Omental fat pad (tissue), 4 donors: Measurements from ENCODE around the gene TTC32. TPM values are rescaled to one million over a fixed set of nuclear protein-coding genes. Genes with fewer than 3 reads are reported as not detected.
A peak's percentile ranks its signal among the peaks of the same experiment; 100 is the strongest.

Experiments
- ATAC-seq: fragments of 150-250 bp; one replicate; pipeline ENCODE4 v1.9.1; 2016; ENCODE audit warnings: mild to moderate bottlenecking, moderate library complexity; ENCODE audit not compliant: low FRiP score
- DNase-seq: peaks from one replicate; pipeline ENCODE4 v3.0.0-alpha.2; 2019; ENCODE audit warnings: low spot score
- CTCF ChIP-seq, 3 donors: fragments of 450-650 bp; IDR thresholded peaks; one replicate each; pipeline ENCODE4 v1.5.1; 2016 to 2017; ENCODE audit warnings: antibody characterized with exemption in 3 of 3, mild to moderate bottlenecking in 3 of 3, moderate library complexity in 2 of 3
- total RNA-seq, 4 donors: library from RNA; depleted of rRNA; stranded (reverse); fragments of >200 nt; gene quantifications; one replicate each; pipeline ENCODE4 v1.1.0, GENCODE V29; 2016

The TTC32 gene
- total RNA-seq, 4 donors from 2014 or later, result 6.0 to 18.1 (median 7.5) TPM

DNA sequence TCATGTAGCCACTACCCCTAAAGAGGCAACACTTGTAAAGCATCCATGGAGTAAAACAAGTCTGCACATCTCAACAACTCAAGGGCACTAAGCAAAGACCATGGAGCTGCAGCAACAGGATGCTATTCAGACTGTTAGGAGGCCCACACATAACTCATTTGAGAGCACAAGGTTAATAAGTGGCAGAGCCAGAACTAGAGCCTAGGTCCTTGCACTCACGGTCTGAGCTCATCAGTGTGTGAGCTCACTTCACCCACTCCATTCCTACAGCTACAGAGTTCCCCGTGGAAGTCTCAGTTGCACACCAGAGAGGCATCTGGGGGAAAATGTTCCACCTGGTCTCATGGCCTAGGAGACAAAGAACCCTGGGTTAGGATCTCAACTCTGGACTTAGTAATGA is 35.0 kb downstream of the TTC32 start:
- ATAC-seq, result no peak
- DNase-seq, result no peak
- TF ChIP-seq CTCF (IDR thresholded peaks at IDR 0.05), result no peak

DNA sequence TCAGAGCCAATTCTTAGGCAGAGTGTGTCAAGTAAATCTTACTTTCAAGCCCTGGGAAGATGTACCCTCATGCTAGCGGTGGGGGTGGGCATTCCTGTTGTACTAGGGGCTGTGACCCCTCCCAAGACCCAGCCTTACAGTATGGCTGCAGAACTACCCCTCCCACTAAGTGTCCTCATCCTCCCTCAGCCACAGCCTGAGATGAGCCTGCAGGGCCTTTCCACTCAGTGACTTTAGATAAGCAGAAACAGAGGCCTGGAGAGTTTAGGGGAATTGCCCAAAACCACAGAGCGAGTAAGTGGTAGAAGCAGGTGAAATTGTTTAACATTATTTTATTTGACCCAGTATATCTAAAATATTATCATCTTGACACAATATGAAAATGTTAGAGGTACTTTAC is 36.6 kb downstream of the TTC32 start:
- ATAC-seq (no peak), DNase-seq (no peak)
- no peak for TF ChIP-seq CTCF (IDR thresholded peaks at IDR 0.05)

- TF ChIP-seq CTCF (IDR thresholded peaks at IDR 0.05), result no peak
- DNase-seq (no peak), ATAC-seq (no peak)
Measured at GRCh38 chr2:19864381-19864780, 37.4 kb downstream of the TTC32 start.

DNA sequence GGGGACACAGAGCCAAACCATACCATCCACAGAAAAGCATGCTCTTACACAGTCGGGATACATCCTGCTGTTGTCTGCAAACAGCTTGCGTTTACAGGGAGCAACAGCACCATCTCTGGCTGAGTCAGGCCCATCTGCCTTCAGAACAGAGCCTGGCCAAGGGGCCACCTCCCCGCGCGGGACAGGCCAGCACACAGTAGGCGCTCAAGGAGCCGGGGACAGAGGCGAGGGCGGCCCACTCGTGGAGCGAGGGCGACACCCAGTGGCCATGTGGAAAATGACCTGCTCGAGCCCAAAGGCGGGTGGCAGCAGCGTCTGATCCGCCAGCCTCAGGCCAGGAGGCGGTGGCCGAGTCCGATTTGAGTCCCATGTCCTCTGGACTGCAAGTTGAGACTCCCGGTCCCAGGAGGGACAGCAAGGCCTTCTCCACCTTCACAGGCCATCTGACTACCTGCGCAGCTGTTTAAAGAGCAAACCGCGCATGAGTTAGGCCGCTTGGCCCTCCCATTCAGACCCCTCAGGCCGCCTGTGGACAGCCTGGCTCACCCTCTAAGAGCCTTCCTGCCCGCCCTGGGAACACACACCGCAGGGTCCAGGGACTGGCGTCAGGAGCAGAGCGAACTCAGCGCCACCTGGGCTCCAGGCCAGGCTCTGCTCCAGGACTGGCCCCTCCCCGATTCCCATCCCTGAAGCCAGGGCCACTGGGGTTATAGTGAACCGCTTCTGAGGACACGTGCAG is 38.3 kb downstream of the TTC32 start:
- peak; percentile 54 for DNase-seq
- peak; percentile 67 for ATAC-seq
- peak in 2 of 3 donors; percentile 76 to 94 for TF ChIP-seq CTCF (IDR thresholded peaks at IDR 0.05)

GRCh38 chr2:19861813-19862212 is 40.0 kb downstream of the TTC32 start:
- DNase-seq, result no peak
- TF ChIP-seq CTCF (IDR thresholded peaks at IDR 0.05), result no peak
- ATAC-seq, result peak; percentile 29

GRCh38 chr2:19860022-19860421 is 41.8 kb downstream of the TTC32 start:
- no peak for DNase-seq
- no peak for TF ChIP-seq CTCF (IDR thresholded peaks at IDR 0.05)

DNA sequence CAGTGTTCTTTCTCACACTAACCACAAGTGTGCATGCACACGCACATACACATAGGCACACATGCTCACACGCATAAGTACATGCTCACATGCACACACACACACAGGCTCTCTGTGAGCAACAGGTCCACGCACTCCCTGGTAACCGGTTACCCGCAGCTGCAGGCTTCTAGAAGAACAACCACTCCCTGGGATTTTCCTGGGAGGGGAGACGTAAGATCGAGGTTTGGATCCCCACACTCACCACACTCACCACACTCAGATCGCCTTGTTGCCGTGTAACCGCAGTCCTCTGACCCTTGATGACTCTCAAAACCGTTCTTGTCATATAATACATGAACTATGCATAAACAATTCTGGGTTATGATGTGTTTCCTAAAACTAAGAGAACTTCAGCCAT is 42.2 kb downstream of the TTC32 start:
- ATAC-seq (no peak), DNase-seq (no peak)
- no peak for TF ChIP-seq CTCF (IDR thresholded peaks at IDR 0.05)

More at GRCh38 chr2:19860022-19860421, 41.8 kb downstream of the TTC32 start:
- ATAC-seq, result no peak
